ENCODE results near the gene NAXD. TPM values are rescaled to one million over a fixed set of nuclear protein-coding genes. Genes with fewer than 3 reads are reported as not detected.

NAXD gene
- total RNA-seq, 1 donor from 2014 or later: 17.7 TPM

DNA sequence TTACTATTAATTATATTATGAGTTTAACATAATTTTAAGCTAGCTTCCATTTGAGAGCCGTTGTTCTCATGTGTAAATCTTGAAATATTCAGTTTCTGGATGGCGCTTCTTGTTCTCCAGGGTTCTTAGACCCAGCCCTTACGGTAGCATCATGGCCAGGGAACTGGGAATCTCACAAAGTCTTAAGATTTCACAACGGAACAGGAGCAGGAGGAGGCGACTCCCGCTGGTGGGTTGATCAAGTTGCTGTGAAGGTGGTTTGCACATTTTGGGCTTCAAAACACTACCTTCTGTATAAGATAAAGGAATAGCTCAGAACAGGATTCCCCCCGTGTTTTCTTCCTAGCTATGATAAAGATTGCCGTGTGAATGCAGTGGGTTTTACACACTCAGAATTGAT, 2.8 kb downstream of the NAXD start:
- Histone ChIP-seq H3K4me3 (no peak overlapping the region), H3K27ac (no peak overlapping the region), H3K4me2 (no peak overlapping the region), H3K36me3 (no peaks in the 10 kb centered on the region), H3K9ac (no peak overlapping the region), H3K27me3 (peaks cover 7% of the 10 kb centered on the region), H2AFZ (replicated peaks) (no peak overlapping the region), H3K9me3 (ENCODE audit: low read depth) (no peaks in the 10 kb centered on the region), H3K79me2 (ENCODE audit: low read depth) (peaks cover 76% of the 10 kb centered on the region), H3K4me1 (peaks cover 8% of the 10 kb centered on the region), H4K20me1 (ENCODE audit: low read depth) (peaks cover 38% of the 10 kb centered on the region), H3F3A (ENCODE audit: low read depth) (no peaks in the 10 kb centered on the region)
- no peaks in the 10 kb centered on the region for H3K27me3 Mint-ChIP-seq (ENCODE audit: insufficient read depth, low read depth)
- TF ChIP-seq EZH2 (IDR thresholded peaks at IDR 0.05): no peak
- TF ChIP-seq EZH2phosphoT487 (IDR thresholded peaks at IDR 0.05): no peak
- TF ChIP-seq, protein P1, sequence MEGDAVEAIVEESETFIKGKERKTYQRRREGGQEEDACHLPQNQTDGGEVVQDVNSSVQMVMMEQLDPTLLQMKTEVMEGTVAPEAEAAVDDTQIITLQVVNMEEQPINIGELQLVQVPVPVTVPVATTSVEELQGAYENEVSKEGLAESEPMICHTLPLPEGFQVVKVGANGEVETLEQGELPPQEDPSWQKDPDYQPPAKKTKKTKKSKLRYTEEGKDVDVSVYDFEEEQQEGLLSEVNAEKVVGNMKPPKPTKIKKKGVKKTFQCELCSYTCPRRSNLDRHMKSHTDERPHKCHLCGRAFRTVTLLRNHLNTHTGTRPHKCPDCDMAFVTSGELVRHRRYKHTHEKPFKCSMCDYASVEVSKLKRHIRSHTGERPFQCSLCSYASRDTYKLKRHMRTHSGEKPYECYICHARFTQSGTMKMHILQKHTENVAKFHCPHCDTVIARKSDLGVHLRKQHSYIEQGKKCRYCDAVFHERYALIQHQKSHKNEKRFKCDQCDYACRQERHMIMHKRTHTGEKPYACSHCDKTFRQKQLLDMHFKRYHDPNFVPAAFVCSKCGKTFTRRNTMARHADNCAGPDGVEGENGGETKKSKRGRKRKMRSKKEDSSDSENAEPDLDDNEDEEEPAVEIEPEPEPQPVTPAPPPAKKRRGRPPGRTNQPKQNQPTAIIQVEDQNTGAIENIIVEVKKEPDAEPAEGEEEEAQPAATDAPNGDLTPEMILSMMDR (IDR thresholded peaks at IDR 0.05): no peak
- H3K36me3 Mint-ChIP-seq: peaks cover 5% of the 10 kb centered on the region
- H3K4me3 Mint-ChIP-seq: no peak overlapping the region
- H3K9me3 Mint-ChIP-seq: peaks cover 6% of the 10 kb centered on the region
- no peak for DNase-seq (ENCODE audit: low spot score)
- H3K27ac Mint-ChIP-seq: no peak overlapping the region
- H3K4me1 Mint-ChIP-seq: peaks cover 23% of the 10 kb centered on the region

DNA sequence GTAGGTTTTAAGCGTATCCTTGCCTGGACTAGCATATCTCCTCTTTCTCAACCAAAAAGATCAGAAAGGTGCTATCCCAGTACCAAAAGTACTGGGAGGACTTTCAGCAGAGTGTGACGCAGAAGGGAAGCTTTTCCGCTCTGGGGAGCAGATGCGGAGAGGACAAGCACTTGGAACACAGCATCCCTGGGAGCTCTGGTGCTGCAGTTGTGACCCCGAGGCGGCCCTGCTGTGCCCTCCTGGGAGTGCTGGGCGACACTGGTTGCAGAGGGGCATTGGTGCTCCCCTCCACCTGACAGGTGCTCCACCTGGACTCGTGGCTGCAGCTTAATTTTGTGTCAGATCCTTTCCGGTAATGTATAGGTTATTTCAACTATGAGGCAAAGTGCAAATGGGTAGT, 3.4 kb downstream of the NAXD start:
- H3K9me3 ChIP-seq (ENCODE audit: low read depth): no peaks in the 10 kb centered on the region
- no peak for TF ChIP-seq EZH2 (IDR thresholded peaks at IDR 0.05)
- TF ChIP-seq EZH2phosphoT487 (IDR thresholded peaks at IDR 0.05): no peak
- TF ChIP-seq, protein P1 (IDR thresholded peaks at IDR 0.05): no peak
- H3K27me3 Mint-ChIP-seq (ENCODE audit: insufficient read depth, low read depth): no peaks in the 10 kb centered on the region
- H3K4me1 Mint-ChIP-seq: peaks cover 23% of the 10 kb centered on the region
- no peak overlapping the region for H3K4me3 Mint-ChIP-seq
- no peak overlapping the region for H3K27ac ChIP-seq
- peaks cover under 1% of the 10 kb centered on the region for H3K27me3 ChIP-seq
- H3K27ac Mint-ChIP-seq: no peak overlapping the region
- H3K9me3 Mint-ChIP-seq: peaks cover 4% of the 10 kb centered on the region
- H4K20me1 ChIP-seq (ENCODE audit: low read depth): peaks cover 45% of the 10 kb centered on the region
- no peak overlapping the region for H2AFZ ChIP-seq (replicated peaks)
- H3K4me1 ChIP-seq: peaks cover 8% of the 10 kb centered on the region
- peaks cover 82% of the 10 kb centered on the region for H3K79me2 ChIP-seq (ENCODE audit: low read depth)
- H3K4me2 ChIP-seq: no peak overlapping the region
- no peaks in the 10 kb centered on the region for H3F3A ChIP-seq (ENCODE audit: low read depth)
- H3K36me3 Mint-ChIP-seq: peaks cover 5% of the 10 kb centered on the region
- H3K4me3 ChIP-seq: no peak overlapping the region
- H3K9ac ChIP-seq: no peak overlapping the region
- H3K36me3 ChIP-seq: no peaks in the 10 kb centered on the region
- no peak for DNase-seq (ENCODE audit: low spot score)

DNA sequence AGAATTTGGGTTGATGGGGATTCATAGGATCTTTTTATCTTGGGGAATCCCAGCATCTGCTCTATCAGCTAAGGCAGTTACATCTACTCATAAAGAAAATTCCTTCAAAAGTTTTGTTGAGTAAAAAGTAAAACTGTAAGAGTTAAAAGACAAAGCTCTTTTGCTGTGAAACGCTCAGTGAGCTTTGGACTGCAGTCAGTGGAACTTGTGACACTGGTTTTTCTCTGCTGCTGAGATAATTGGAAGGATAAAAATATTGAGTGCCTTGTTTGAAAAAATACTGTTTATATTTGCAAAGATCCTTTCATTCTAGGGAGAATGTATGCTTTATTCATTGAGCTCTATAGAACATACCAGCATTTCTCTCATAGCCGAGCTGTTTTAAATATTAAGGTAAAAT, 5.3 kb downstream of the NAXD start:
- Mint-ChIP-seq H3K27ac (no peak overlapping the region), H3K4me1 (peaks cover 16% of the 10 kb centered on the region), H3K9me3 (no peaks in the 10 kb centered on the region), H3K27me3 (ENCODE audit: insufficient read depth, low read depth) (no peaks in the 10 kb centered on the region), H3K36me3 (peaks cover 6% of the 10 kb centered on the region), H3K4me3 (no peak overlapping the region)
- Histone ChIP-seq H3K36me3 (no peaks in the 10 kb centered on the region), H2AFZ (replicated peaks) (no peak overlapping the region), H3K79me2 (ENCODE audit: low read depth) (peaks cover 100% of the 10 kb centered on the region), H3K4me1 (peaks cover 20% of the 10 kb centered on the region), H3K9me3 (ENCODE audit: low read depth) (no peaks in the 10 kb centered on the region), H3F3A (ENCODE audit: low read depth) (peaks cover 5% of the 10 kb centered on the region), H3K27me3 (no peaks in the 10 kb centered on the region), H3K9ac (no peak overlapping the region), H3K27ac (no peak overlapping the region), H3K4me3 (no peak overlapping the region), H3K4me2 (no peak overlapping the region), H4K20me1 (ENCODE audit: low read depth) (peaks cover 61% of the 10 kb centered on the region)
- no peak for DNase-seq (ENCODE audit: low spot score)
- TF ChIP-seq EZH2phosphoT487 (IDR thresholded peaks at IDR 0.05): no peak
- TF ChIP-seq, protein P1 (IDR thresholded peaks at IDR 0.05): no peak
- TF ChIP-seq EZH2 (IDR thresholded peaks at IDR 0.05): no peak
